Measurements from ENCODE around the gene PASK. TPM values are rescaled to one million over a fixed set of nuclear protein-coding genes. Genes with fewer than 3 reads are reported as not detected.

Gene PASK
- total RNA-seq, 1 experiment from 2014 or later, result 45.8 TPM

GRCh38 chr2:241161646-241162281, 12.5 kb upstream of the PASK start (continued):
- no peak for TF ChIP-seq REST (IDR thresholded peaks at IDR 0.05; ENCODE audit: low read depth)

- ATAC-seq (no peak), DNase-seq (ENCODE audit: low read depth, low spot score) (no peak)
- Histone ChIP-seq H3K4me3 (replicated peaks in 1 of 2; ENCODE audit: low read depth in 1 of 2, low read length in 2 of 2) (no peak overlapping the region), H4K20me1 (ENCODE audit: insufficient read depth) (no peaks in the 10 kb centered on the region), H3K4me1 (ENCODE audit: control insufficient read depth in 1 of 2, insufficient read depth in 2 of 2, low read length in 2 of 2) (peaks cover 0 to 5% of the 10 kb centered on the region in 2 experiments; a peak in 2 of 4 replicates), H3K27me3 (ENCODE audit: insufficient read depth, low read length) (no peaks in the 10 kb centered on the region), H3K4me2 (ENCODE audit: low read length) (no peak overlapping the region), H3K9ac (ENCODE audit: low read length) (no peak overlapping the region), H3K27ac (ENCODE audit: low read depth, low read length) (no peak overlapping the region), H3K36me3 (ENCODE audit: control insufficient read depth in 1 of 2, insufficient read depth in 2 of 2, low read length in 2 of 2) (peaks cover 0 to 11% of the 10 kb centered on the region in 2 experiments; a peak in 2 of 4 replicates), H3K79me2 (ENCODE audit: insufficient read depth, low read length) (no peaks in the 10 kb centered on the region), H2AFZ (ENCODE audit: low read depth, low read length, poor library complexity, severe bottlenecking) (no peak overlapping the region), H3K9me3 (ENCODE audit: control insufficient read depth in 1 of 2, insufficient read depth in 1 of 2, low read depth in 1 of 2, low read length in 2 of 2) (no peaks in the 10 kb centered on the region), H3K9me2 (ENCODE audit: insufficient read depth) (no peaks in the 10 kb centered on the region)
- no TSS peak for BruUV-seq (replicated peaks)
- ChIA-PET CTCF (no interaction called here), RAD21 (ENCODE audit: low non-redundant PET in 1 of 2, low total read pairs in 2 of 2, uncharacterized antibody in 2 of 2, unreplicated experiment in 2 of 2) (no interaction called here), POLR2A (no interaction called here)
- intact Hi-C loops (cut with micrococcal nuclease), result no loop called here
- TF ChIP-seq JUND (IDR thresholded peaks at IDR 0.05) (no peak), EZH2 (IDR thresholded peaks at IDR 0.05) (no peak), POLR2AphosphoS5 (IDR thresholded peaks at IDR 0.05; ENCODE audit: low read depth, low read length) (no peak), SRF (IDR thresholded peaks at IDR 0.05; ENCODE audit: low read depth) (no peak), TCF7L2 (IDR thresholded peaks at IDR 0.05; ENCODE audit: borderline replicate concordance, extremely low read depth, insufficient read depth, insufficient read length) (no peak), SIN3A (IDR thresholded peaks at IDR 0.05; ENCODE audit: low read depth) (no peak), POLR2A (IDR thresholded peaks at IDR 0.05; ENCODE audit: borderline replicate concordance, extremely low read depth, insufficient read depth, insufficient read length) (no peak), ZFX (IDR thresholded peaks at IDR 0.05) (no peak), EZH2phosphoT487 (IDR thresholded peaks at IDR 0.05; ENCODE audit: borderline replicate concordance) (no peak), ELF1 (IDR thresholded peaks at IDR 0.05; ENCODE audit: borderline replicate concordance, low read depth) (no peak), REST (IDR thresholded peaks at IDR 0.05; ENCODE audit: low read depth) (no peak), MAX (IDR thresholded peaks at IDR 0.05) (no peak), EGR1 (IDR thresholded peaks at IDR 0.05; ENCODE audit: low read depth) (no peak), YY1 (IDR thresholded peaks at IDR 0.05; ENCODE audit: extremely low read depth, insufficient replicate concordance, low read depth, low read length) (no peak)
- TF ChIP-seq, protein P1, sequence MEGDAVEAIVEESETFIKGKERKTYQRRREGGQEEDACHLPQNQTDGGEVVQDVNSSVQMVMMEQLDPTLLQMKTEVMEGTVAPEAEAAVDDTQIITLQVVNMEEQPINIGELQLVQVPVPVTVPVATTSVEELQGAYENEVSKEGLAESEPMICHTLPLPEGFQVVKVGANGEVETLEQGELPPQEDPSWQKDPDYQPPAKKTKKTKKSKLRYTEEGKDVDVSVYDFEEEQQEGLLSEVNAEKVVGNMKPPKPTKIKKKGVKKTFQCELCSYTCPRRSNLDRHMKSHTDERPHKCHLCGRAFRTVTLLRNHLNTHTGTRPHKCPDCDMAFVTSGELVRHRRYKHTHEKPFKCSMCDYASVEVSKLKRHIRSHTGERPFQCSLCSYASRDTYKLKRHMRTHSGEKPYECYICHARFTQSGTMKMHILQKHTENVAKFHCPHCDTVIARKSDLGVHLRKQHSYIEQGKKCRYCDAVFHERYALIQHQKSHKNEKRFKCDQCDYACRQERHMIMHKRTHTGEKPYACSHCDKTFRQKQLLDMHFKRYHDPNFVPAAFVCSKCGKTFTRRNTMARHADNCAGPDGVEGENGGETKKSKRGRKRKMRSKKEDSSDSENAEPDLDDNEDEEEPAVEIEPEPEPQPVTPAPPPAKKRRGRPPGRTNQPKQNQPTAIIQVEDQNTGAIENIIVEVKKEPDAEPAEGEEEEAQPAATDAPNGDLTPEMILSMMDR (IDR thresholded peaks at IDR 0.05 in 2 of 3, conservative IDR thresholded peaks at IDR 0.05 in 1 of 3; ENCODE audit: borderline replicate concordance in 1 of 3, insufficient read depth in 1 of 3, low read depth in 2 of 3, low read length in 2 of 3), result no peak
- TF ChIP-seq, protein P2, sequence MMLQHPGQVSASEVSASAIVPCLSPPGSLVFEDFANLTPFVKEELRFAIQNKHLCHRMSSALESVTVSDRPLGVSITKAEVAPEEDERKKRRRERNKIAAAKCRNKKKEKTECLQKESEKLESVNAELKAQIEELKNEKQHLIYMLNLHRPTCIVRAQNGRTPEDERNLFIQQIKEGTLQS (IDR thresholded peaks at IDR 0.05), result no peak
These were observed 11.0 kb upstream of the PASK start for GRCh38 chr2:241160318-241160717.

Measured in HCT116 (cell line).